ENCODE results near the gene TCAIM. TPM values are rescaled to one million over a fixed set of nuclear protein-coding genes. Genes with fewer than 3 reads are reported as not detected.

Gene TCAIM
- total RNA-seq, 1 experiment from 2014 or later: 23.8 TPM

DNA sequence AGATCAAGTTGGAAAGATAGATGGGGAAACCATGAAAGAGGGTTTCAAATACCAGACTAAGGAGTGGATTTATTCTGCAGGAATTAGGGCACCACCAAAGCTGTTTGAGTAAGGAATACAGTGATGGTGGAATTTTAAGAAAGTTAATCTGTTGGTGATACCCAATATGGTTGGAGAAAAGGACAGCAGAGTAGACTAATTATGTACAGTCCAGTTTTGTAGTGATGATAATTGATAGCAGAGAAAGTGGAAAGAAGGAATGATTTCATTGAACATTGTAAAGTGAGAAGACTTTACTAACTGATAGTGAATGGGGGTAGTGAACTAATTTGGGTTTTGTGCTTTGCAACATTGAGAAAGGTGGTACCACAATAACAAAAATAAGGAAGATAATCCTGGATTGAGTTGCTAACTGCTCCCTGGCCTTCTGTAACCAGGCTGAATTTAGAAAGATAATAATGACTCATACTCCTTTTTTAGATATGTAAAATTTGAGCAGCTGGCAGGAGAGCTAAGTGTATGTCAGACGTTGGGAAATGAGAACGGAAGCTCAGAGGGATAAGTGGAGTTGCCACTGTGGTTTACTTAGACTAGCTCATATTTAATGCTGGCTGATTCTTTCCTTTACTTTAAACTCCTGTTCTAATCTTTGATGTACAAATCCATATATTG lies 16.9 kb downstream of the TCAIM start:
- no peak overlapping the region for H3K4me2 ChIP-seq (ENCODE audit: insufficient read depth, insufficient read length, low read length)
- no peak for DNase-seq

More for the DNA sequence above, 16.9 kb downstream of the TCAIM start:
- Histone ChIP-seq H2BK120ac (ENCODE audit: low read depth, low read length, poor library complexity, severe bottlenecking) (no peak overlapping the region), H2AFZ (ENCODE audit: low read length) (no peak overlapping the region), H3K4ac (ENCODE audit: low read depth, low read length) (no peak overlapping the region), H2BK5ac (ENCODE audit: insufficient read length, low read length) (no peak overlapping the region), H2AK5ac (ENCODE audit: insufficient read length, low read length) (no peak overlapping the region), H2BK12ac (ENCODE audit: insufficient read length, low read depth, low read length) (no peak overlapping the region), H3T11ph (ENCODE audit: low read length) (no peak overlapping the region), H3K9ac (ENCODE audit: extremely low read depth, insufficient read length, low read length) (no peak overlapping the region), H3K14ac (ENCODE audit: insufficient read depth, low read length) (no peak overlapping the region), H4K8ac (replicated peaks; ENCODE audit: insufficient read length, low read depth, low read length) (no peak overlapping the region), H2BK20ac (ENCODE audit: low read depth, low read length, poor library complexity, severe bottlenecking) (no peak overlapping the region), H2BK15ac (ENCODE audit: low read depth, low read length) (no peak overlapping the region), H4K91ac (ENCODE audit: insufficient read length, low read depth, low read length) (no peak overlapping the region), H3K23ac (ENCODE audit: insufficient read length, low read depth, low read length) (no peak overlapping the region), H3K79me1 (ENCODE audit: insufficient read depth, low read depth, low read length, poor library complexity, severe bottlenecking) (peaks cover 5% of the 10 kb centered on the region), H3K4me1 (ENCODE audit: insufficient read depth, low read length) (0 out of 2 replicates have a peak, but pooled peaks cover 3% of the 10 kb centered on the region), H3K56ac (ENCODE audit: insufficient read length, low read depth, low read length) (no peak overlapping the region), H3K9me3 (ENCODE audit: control insufficient read depth, low read depth, low read length) (no peaks in the 10 kb centered on the region), H3K27me3 (ENCODE audit: insufficient read depth, low read length) (no peaks in the 10 kb centered on the region), H4K5ac (ENCODE audit: insufficient read length, low read depth, low read length) (no peak overlapping the region), H3K18ac (ENCODE audit: insufficient read length, low read depth, low read length) (no peak overlapping the region), H3K79me2 (ENCODE audit: insufficient read depth, low read length) (no peaks in the 10 kb centered on the region), H3K27ac (ENCODE audit: insufficient read length, low read depth, low read length) (no peak overlapping the region), H3K23me2 (ENCODE audit: insufficient read length, low read depth, low read length, poor library complexity, severe bottlenecking) (no peaks in the 10 kb centered on the region), H4K20me1 (ENCODE audit: control insufficient read depth, insufficient read depth, insufficient read length) (no peaks in the 10 kb centered on the region)
- Mint-ChIP-seq H3K4me3 (no peak overlapping the region), H3K27ac (no peak overlapping the region), H3K36me3 (ENCODE audit: insufficient read depth in 1 of 3, low read depth in 3 of 3) (peaks cover 3 to 17% (median 4%) of the 10 kb centered on the region in 3 experiments; a peak in 5 of 7 replicates), H3K9me3 (no peaks in the 10 kb centered on the region), H3K27me3 (ENCODE audit: low read depth) (no peaks in the 10 kb centered on the region), H3K4me1 (peaks cover 19 to 20% of the 10 kb centered on the region in 2 experiments)
- TF ChIP-seq, protein P1, sequence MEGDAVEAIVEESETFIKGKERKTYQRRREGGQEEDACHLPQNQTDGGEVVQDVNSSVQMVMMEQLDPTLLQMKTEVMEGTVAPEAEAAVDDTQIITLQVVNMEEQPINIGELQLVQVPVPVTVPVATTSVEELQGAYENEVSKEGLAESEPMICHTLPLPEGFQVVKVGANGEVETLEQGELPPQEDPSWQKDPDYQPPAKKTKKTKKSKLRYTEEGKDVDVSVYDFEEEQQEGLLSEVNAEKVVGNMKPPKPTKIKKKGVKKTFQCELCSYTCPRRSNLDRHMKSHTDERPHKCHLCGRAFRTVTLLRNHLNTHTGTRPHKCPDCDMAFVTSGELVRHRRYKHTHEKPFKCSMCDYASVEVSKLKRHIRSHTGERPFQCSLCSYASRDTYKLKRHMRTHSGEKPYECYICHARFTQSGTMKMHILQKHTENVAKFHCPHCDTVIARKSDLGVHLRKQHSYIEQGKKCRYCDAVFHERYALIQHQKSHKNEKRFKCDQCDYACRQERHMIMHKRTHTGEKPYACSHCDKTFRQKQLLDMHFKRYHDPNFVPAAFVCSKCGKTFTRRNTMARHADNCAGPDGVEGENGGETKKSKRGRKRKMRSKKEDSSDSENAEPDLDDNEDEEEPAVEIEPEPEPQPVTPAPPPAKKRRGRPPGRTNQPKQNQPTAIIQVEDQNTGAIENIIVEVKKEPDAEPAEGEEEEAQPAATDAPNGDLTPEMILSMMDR (conservative IDR thresholded peaks at IDR 0.05): no peak
- WGBS (ENCODE audit: extremely low coverage, insufficient read length, low lambda C conversion rate): no CpG with 5 or more reads among the region's 2 CpGs

All from H9 (cell line).